Stimulated activated CD8-positive, alpha-beta memory T cell treated with anti-CD3 and anti-CD28 coated beads, Interleukin-2, amount 100 ng/mL, for 1 hour (primary cell): ENCODE measurements around the gene KCNQ1.
"Not testable (repeated sequence)": the region's sequence is repeated elsewhere in the genome, so short reads cannot be mapped to it uniquely, and the experiment has no call there.

Experiments used
- DNase-seq, 2 donors: peaks; one replicate each; pipeline ENCODE4 v3.0.0-alpha.2; 2020; ENCODE audit warnings: low read depth in 2 of 2

The KCNQ1 gene

GRCh38 chr11:2592559-2593392, 148.0 kb downstream of the KCNQ1 start:
- DNase-seq, result no peak

DNA sequence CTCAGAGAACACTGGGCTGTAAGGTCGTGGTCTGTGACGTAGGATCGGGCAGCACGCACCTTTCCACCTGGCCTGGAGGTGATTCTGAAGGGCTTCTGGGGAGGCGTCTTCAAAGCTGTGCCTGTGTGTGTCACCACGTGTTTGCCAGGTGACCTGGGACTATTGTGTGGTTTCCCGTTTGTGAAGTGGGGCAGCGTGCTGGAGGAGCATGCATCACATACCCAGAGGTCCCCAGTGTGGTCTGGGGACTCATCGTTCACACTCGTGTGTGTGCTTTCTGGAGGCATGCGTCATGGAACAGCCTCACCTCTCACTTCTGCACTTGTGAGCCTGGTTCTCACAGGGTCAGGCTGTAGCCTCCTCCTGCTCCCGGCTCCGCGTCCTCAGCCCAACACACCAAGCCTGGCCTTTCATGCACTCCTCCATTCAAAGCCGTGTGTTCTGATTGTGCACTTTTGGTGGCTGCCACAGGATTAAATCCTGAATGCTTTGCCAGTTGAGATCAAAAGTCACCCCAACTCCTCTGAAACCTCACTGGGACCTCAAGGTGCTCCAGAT, 148.7 kb downstream of the KCNQ1 start:
- no peak for DNase-seq

- no peak for DNase-seq
Observed at GRCh38 chr11:2594267-2594666, 149.5 kb downstream of the KCNQ1 start.

GRCh38 chr11:2595204-2595603, 150.4 kb downstream of the KCNQ1 start:
- DNase-seq, result no peak

DNA sequence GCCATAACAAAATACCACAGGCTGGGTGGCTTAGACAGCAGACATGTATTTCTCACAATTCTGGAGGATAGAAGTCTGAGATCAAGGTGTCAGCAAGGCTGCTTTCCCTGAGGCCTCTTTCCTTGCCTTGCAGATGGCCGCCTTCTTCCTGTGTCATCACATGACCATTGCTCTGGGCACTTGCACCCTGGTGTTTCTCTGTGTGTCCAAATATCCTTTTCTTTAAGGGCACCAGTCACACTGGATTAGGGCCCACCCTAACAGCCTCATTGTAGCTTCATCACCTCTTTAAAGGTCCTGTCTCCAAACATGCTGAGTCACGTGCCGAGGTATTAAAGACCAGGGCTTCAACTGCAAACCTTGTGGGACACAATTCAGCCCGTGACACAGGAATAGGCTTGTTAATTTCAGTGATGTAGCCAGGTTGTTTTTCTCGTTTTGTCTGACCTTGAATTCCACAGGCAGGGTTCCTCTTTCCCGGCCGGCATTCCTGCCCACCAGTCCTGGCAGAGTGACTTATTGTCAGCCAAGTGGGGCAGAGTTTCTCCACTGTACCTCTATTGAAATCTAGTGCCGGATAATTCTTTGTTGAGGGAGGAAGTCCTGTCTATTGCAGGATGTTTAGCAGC, 154.9 kb downstream of the KCNQ1 start:
- no peak for DNase-seq

- no peak for DNase-seq
Observed at GRCh38 chr11:2609345-2609744, 164.5 kb downstream of the KCNQ1 start.

DNA sequence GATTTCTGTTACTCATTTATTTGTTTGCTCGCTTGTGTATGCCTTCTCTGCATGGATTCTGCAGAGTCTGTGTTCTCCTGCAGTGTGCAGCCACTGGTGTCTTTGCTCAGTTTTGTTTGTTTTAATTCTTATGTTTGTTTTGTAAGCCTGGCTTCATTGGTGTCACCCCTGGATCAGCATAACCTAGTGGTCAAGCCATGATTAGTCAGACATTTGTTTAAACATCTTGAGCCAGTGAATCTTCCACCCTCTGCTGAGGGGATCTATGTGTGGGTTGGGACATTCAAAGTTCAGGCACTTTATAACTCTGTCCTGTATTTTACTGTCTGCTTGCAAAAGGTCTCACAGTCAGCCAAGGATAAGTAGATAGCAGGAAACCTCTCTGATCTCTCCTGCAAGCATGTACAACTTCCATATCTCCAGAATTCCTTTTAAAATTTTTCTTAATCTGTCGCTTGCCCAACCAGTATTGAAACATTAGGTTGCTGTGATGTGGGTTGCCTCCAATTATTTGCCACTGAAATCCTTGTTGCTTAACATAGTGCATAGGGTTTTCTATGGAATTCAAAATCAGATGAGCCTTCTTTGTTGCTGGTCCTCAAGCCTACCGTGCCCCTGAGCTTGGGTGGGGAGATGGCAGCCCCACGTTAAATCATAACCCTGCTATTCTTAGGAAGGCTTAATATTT, 168.2 kb downstream of the KCNQ1 start:
- DNase-seq, result no peak

DNA sequence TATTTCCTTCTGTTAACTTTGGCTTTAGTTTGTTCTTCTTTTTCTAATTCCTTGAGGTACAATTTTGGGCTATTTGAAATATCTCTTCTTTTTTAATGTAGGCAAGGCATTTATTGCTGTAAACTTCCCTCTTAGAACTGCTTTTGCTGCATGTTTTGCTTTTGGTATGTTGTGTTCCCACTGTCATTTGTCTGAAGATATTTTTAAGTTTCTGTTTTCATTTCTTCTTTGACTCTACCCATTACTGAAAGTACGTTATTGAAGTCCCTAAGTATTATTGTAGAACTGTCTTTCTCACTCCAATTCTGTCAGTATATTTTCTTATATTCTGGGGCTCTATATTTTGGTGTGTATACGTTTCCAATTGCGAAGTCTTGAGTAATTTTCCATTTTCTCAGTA, 177.1 kb downstream of the KCNQ1 start:
- DNase-seq, result no peak

DNA sequence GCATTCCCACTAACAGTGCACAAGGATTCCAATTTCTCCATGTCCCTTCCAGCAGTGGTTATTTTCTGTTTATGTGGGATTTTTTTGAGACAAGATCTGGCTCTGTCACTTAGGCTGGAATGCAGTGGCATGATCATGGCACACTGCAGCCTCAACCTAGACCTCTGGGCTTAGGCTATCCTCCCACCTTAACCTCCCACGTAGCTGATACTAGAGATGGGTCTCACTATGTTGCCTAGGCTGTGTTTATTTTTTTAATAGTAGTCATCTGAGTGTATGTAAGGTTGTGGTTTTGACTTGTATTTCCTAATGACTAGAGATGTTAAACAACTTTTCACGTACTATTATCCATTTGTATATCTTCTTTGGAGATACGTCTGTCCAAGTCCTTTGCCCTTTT, 180.4 kb downstream of the KCNQ1 start:
- no peak for DNase-seq

DNA sequence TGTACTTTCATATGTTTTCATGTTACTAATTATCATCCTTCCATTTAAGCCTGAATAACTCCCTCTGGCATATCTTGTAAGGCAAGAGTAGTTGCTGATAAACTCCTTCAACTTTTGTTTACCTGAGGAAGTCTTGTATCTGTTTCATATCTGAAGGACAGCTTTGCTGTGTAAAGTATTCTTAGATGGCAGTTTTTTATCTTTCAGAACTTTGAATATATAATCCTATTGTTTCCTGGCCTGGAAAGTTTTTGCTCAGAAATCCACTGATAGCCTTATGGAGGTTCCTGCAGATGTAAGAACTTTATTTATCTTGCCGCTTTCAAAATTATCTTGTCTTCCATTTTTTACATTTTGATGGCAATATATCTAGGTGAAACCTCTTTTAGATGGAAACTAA, 185.9 kb downstream of the KCNQ1 start:
- no peak for DNase-seq

- DNase-seq, result no peak
Observed at GRCh38 chr11:2631161-2631560, 186.4 kb downstream of the KCNQ1 start.

DNA sequence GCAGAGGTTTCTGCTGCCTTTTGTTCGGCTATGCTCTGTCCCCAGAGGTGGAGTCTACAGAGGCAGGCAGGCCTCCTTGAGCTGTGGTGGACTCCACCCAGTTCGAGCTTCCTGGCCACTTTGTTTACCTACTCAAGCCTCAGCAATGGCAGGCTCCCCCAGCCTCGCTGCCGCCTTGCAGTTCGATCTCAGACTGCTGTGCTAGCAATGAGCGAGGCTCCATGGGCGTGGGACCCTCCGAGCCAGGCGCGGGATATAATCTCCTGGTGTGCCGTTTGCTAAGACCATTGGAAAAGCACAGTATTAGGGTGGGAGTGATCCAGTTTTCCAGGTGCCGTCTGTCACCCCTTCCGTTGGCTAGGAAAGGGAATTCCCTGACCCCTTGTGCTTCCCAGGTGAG, 195.0 kb downstream of the KCNQ1 start:
- not testable (repeated sequence) for DNase-seq

DNA sequence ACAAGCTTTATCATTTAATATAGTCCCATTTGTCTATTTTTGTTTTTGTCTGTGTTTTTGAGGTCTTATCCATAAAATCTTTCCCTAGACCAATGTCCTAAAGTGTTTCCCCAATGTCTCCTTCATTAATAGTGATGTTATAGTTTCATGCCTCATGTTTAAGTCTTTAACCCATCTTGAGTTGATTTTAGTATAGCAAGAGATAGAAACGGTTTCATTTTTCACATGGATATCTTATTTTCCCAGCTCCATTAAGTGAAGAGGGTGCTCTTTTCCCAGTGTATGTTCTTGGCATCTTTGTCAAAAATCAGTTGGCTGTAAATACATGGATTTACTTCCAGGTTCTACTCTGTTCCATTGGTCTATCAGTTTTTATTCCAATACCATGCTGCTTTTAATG, 196.8 kb downstream of the KCNQ1 start:
- no peak for DNase-seq

DNA sequence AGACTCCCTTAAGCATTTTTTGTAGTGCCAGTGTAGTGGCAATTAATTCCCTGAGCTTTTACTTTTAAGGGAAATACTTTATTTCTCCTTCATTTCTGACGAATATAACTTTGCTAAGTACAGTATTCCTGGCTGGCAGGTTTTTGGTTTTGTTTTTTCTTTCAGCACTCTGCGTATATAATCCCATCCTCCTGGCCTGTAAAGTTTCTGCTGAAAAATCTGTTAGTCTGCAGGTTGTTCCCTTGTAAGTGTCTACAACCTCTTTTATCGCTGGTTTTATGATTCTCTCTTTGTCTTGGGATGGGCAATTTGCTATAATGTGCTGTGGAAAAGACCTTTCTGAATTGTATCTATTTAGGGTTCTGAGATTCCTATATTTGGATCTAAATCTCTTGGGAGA, 198.9 kb downstream of the KCNQ1 start:
- DNase-seq, result no peak

DNA sequence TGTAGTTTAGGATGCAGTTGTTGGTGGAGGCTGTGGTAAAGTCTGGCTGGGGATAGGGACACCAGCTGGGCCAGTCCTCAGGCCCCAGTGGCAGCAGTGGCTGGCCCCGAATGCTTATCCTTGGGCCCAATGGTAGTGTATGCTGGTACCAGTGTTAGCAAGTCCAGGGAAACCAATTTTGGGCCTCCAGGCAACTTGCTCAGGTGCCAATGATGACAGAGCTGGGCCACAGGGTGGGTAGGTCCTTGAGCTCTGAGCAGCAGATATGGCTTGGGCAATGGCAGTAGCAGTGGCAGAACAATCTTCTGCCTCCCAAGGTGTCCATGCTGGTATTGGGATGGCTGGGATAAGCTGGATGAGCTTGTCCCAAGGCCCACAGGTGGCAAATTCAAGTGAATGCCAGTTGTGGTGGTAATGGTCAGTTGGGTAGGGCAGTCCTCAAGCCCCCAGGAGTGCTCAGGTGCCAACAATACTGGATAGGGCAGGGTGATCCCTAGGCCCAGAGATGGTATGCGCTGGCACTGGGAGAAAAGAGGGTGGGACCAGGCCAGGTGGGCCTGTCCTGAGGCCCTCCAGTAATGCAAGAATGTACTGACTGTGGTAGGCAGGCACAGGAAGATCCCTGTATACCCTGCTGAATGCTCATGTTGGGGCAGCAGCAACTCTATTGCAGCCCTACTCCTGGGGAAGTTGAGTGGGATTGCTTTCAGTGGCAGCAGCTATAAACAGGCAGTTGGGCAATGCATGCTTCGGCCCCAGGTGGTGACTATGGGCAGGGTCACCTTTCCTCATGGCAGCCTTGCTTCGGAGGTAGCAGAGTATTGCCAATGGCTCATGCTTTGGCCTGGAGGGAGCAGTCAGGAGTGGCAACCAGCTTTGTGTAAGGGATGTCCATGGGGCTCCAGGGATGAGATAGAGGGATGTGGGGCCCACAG, 200.3 kb downstream of the KCNQ1 start:
- no peak for DNase-seq

DNA sequence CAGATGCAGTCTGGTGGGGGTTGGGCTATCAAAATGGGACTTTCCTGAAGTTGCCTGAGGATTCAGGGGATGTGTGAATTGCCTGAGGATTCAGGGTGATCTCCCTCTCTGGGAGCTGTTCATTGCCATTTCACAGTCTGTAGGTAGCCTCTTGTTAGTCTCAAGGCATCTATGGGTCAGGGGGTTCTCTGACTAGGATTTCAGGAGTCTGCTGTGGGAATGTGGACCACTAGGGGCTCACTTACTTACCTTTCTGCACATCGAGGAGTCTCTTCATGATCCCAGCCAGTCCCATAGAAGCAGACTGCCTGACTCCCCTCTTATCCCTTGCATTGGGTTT, 200.9 kb downstream of the KCNQ1 start:
- no peak for DNase-seq

DNA sequence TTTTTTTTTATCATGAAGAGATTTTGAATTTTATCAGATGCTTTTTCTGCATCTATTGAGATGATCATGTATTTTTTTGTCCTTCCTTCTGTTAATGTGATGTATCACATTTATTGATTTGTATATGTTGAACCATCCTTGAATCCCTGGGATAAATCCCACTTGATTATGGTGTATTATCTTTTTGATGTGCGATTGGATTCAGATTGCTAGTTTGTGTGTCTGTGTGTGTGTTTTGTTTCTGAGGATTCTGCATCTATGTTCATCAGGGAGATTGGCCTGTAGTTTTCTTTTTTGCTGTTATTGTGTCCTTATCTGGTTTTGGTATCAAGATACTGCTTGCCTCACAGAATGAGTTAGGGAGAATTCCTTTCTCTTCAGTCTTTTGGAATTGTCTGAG, 202.4 kb downstream of the KCNQ1 start:
- no peak for DNase-seq

DNA sequence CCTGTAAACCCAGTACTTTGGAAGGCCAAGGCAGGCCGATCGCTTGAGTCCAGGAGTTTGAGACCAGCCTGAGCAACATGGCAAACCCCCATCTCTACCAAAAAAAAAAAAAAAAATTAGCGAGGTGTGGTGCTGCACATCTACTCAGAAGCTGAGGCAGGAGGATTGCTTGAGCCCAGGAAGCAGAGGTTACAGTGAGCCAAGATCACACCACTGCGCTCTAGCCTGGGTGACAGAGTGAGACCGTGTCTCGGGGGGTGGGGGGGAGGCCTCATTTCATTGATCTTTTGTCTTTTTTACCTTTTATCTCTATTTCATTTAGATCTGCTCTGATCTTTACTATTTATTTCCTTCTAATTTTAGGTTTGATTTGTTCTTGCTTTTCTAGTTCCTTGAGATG, 203.1 kb downstream of the KCNQ1 start:
- DNase-seq, result no peak

DNA sequence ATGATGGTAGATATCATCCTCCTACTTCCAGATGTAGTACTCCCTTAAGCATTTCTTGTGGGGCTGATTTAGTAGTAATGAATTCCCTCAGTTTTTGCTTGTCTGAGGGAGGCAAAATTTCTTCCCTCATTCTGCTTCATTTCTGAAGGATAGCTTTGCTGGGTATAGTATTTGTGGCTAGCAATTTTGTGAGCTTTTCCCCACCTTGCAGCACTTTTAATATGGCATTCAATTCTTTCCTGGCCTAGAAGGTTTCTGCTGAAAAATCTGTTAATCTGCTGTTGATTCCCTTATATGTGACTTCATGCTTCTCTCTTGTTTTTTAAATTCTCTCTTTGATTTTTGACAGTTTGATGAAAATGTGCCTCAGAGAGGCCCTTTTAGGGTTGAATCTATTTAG, 204.6 kb downstream of the KCNQ1 start:
- no peak for DNase-seq

GRCh38 chr11:2649848-2650247, 205.0 kb downstream of the KCNQ1 start:
- no peak for DNase-seq

GRCh38 chr11:2650343-2650867, 205.6 kb downstream of the KCNQ1 start:
- DNase-seq, result no peak
